Calu3 (cell line): Measurements from ENCODE around the gene HEBP2. TPM values are rescaled to one million over a fixed set of nuclear protein-coding genes. Genes with fewer than 3 reads are reported as not detected.
"Not testable (repeated sequence)": the region's sequence is repeated elsewhere in the genome, so short reads cannot be mapped to it uniquely, and the experiment has no call there.

Experiments used
- BruUV-seq: library from RNA; stranded (reverse); fragments of 400-500 nt; replicated peaks from 2 replicates; lab custom pipeline; 2021; lab: Mats Ljungman, UMichigan
- CTCF ChIA-PET: fragments of 300-600 bp; sonication (Branson Sonifier 250); formaldehyde crosslinking; loops from one replicate; lab custom pipeline; 2022; ENCODE audit warnings: antibody characterized with exemption; lab: Charles Lee
- DNase-seq: peaks from one replicate; pipeline ENCODE4 v3.0.0; 2022
- H3K27ac Mint-ChIP-seq: one replicate; pipeline ENCODE4 v1.8.0; 2022; ENCODE audit warnings: mixed read lengths; ENCODE audit not compliant: unreplicated experiment
- H3K27me3 Mint-ChIP-seq: one replicate; pipeline ENCODE4 v1.8.0; 2022; ENCODE audit warnings: mixed read lengths; ENCODE audit not compliant: unreplicated experiment
- H3K36me3 Mint-ChIP-seq: one replicate; pipeline ENCODE4 v1.8.0; 2022; ENCODE audit warnings: mild to moderate bottlenecking, moderate library complexity, mixed read lengths; ENCODE audit not compliant: insufficient read depth, unreplicated experiment
- H3K4me1 Mint-ChIP-seq: one replicate; pipeline ENCODE4 v1.8.0; 2022; ENCODE audit warnings: mild to moderate bottlenecking, low read depth, mixed read lengths; ENCODE audit not compliant: unreplicated experiment
- H3K4me3 Mint-ChIP-seq: one replicate; pipeline ENCODE4 v1.8.0; 2022; ENCODE audit warnings: mild to moderate bottlenecking, low read depth, moderate library complexity, mixed read lengths; ENCODE audit not compliant: unreplicated experiment
- H3K9me3 Mint-ChIP-seq: one replicate; pipeline ENCODE4 v1.8.0; 2022; ENCODE audit warnings: low read depth, mixed read lengths; ENCODE audit not compliant: unreplicated experiment
- intact Hi-C: fragments of 100-400 bp; cut with micrococcal nuclease; formaldehyde crosslinking; loops from one replicate; pipeline ENCODE4 v1.10.0; 2022; ENCODE audit not compliant: unreplicated experiment
- total RNA-seq: library from RNA; stranded (reverse); gene quantifications from 2 replicates; pipeline ENCODE4 v1.2.3, GENCODE V29; 2022
- TF ChIP-seq, protein P1 (sequence below): fragments of 200-600 bp; IDR thresholded peaks from one replicate; pipeline ENCODE4 v1.8.0; 2022; ENCODE audit warnings: antibody characterized with exemption; ENCODE audit not compliant: unreplicated experiment

The HEBP2 gene
- total RNA-seq, 1 experiment from 2014 or later, result 33.4 TPM

DNA sequence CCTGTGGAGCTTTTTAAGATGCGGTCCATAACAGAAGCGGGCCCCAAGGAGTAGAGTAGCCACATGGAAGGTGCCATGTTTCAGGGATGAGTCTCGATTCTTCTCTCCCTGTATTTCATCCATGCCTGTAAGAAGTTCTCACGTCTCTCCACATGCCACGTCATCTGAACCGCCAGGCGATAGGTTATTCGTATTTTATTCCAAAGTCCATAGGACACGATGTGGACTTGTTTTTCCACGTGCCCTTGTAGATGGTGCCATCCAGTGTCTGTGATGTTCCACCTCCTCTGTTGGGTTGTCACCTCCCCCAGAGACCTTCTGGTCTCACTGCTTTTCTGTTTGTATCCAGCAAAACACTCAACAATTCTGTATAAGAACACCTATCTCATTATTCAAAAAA is 17.6 kb downstream of the HEBP2 start:
- DNase-seq, result no peak
- H3K36me3 Mint-ChIP-seq, result peaks cover 39% of the 10 kb centered on the region
- BruUV-seq, result no TSS peak

DNA sequence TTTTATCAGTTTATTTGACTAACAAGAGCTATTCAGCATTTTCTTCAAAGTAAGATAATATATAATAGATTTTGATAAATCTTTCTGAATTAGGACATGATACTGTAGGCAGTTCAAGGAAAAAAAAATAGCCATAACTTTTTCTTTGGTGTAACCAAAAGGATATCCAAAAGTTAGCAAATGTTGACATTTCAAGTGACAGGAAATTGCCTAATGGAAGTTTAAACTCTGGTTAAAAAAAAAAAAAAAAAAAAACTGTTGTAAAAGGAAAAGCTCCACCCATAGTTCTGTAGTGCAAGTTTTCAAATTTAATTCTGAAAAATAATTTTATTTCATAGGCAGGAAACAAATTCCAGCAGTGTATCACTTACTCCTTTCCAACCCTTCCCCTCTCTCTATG is 18.8 kb downstream of the HEBP2 start:
- no TSS peak for BruUV-seq
- DNase-seq, result no peak
- H3K9me3 Mint-ChIP-seq, result no peaks in the 10 kb centered on the region
- intact Hi-C loops, result loop anchor here (10.0 kb wide), 2 partner anchors 172 to 352 kb away; partner anchors contain the start of gene CCDC28A
- H3K27ac Mint-ChIP-seq, result no peak overlapping the region
- H3K4me1 Mint-ChIP-seq, result no peaks in the 10 kb centered on the region
- no peaks in the 10 kb centered on the region for H3K27me3 Mint-ChIP-seq
- no peak overlapping the region for H3K4me3 Mint-ChIP-seq
- peaks cover 32% of the 10 kb centered on the region for H3K36me3 Mint-ChIP-seq
- CTCF ChIA-PET, result interaction anchor here (0.6 to 0.7 kb wide), 2 partner anchors 307 to 1286 kb away, joined by 3 to 5 read pairs; no protein-coding TSS in a partner anchor
- TF ChIP-seq, protein P1, sequence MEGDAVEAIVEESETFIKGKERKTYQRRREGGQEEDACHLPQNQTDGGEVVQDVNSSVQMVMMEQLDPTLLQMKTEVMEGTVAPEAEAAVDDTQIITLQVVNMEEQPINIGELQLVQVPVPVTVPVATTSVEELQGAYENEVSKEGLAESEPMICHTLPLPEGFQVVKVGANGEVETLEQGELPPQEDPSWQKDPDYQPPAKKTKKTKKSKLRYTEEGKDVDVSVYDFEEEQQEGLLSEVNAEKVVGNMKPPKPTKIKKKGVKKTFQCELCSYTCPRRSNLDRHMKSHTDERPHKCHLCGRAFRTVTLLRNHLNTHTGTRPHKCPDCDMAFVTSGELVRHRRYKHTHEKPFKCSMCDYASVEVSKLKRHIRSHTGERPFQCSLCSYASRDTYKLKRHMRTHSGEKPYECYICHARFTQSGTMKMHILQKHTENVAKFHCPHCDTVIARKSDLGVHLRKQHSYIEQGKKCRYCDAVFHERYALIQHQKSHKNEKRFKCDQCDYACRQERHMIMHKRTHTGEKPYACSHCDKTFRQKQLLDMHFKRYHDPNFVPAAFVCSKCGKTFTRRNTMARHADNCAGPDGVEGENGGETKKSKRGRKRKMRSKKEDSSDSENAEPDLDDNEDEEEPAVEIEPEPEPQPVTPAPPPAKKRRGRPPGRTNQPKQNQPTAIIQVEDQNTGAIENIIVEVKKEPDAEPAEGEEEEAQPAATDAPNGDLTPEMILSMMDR, result no peak

More for the DNA sequence above, 17.6 kb downstream of the HEBP2 start:
- Mint-ChIP-seq H3K27ac (no peak overlapping the region), H3K4me3 (no peak overlapping the region), H3K9me3 (no peaks in the 10 kb centered on the region), H3K4me1 (no peaks in the 10 kb centered on the region), H3K27me3 (no peaks in the 10 kb centered on the region)
- CTCF ChIA-PET, result no interaction called here
- intact Hi-C loops, result loop anchor here (10.0 kb wide), 2 partner anchors 173 to 353 kb away; partner anchors contain the start of gene CCDC28A
- TF ChIP-seq, protein P1, result no peak

DNA sequence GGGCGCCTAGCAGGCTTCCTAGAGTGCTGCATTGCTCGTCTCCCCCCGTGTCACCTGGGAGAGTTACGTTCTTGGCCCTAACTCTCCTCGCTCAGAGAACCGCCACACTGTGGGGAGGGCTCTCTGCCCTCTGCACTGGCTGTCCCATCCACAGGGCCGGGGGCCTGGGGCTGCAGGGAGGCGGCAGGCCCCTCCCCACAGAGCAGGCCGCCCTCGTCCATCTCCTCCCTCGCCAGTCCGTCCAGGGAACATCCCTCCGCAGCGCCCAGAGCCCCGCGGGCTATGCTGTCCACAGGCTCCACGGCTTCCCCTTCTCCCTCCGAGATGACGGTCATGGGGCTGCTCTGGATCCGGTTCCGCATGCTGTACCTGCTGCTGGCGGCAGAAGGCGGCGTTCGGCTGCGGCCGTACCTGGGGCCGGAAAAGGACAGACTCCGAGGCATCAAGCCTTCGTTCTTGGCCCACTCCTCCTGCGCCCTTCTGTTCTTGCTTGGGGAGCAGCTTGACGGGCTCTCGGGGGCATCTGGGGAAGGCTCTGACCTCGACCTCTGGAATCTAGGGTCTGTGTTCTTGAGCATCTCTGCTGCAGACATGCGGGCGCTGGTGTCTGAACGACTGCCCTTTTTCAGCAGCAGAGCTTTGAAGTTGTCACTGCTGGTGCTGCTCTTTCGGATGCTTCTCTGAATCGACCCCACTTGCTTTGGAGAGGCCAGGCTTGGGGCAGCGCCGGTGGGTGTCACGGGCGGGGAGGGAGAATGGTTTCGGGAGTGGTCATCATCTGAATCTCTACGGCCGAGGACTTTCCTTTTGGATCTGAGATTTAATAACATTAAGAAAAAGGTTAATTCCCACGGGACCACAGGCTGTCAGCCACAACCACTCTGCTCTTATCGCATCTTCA is 20.2 kb downstream of the HEBP2 start:
- H3K36me3 Mint-ChIP-seq, result peaks cover 29% of the 10 kb centered on the region
- TF ChIP-seq, protein P1, result no peak
- no peak for DNase-seq
- CTCF ChIA-PET, result no interaction called here
- H3K9me3 Mint-ChIP-seq, result no peaks in the 10 kb centered on the region
- no peak overlapping the region for H3K4me3 Mint-ChIP-seq
- no TSS peak for BruUV-seq
- no peaks in the 10 kb centered on the region for H3K27me3 Mint-ChIP-seq
- intact Hi-C loops, result loop anchor here (10.0 kb wide), 2 partner anchors 171 to 351 kb away; partner anchors contain the start of gene CCDC28A
- H3K4me1 Mint-ChIP-seq, result no peaks in the 10 kb centered on the region
- H3K27ac Mint-ChIP-seq, result no peak overlapping the region

DNA sequence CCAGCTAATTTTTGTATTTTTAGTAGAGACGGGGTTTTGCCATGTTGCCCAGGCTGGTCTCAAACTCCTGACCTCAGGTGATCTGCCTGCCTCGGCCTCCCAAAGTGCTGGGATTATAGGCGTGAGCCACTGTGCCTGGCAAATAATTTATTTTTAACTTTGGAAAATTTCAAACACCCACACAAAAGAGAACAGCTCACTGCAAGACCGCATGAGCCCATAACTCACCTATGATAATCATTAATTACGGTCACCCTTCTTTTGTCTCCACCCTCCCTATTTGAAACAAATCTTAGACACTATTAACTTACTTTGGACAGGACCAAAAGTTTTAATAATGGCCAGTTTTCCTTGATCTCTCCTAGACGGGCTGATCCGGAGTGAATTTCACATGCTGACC is 21.2 kb downstream of the HEBP2 start:
- H3K27me3 Mint-ChIP-seq, DNase-seq, H3K4me3 Mint-ChIP-seq, H3K4me1 Mint-ChIP-seq, H3K9me3 Mint-ChIP-seq, BruUV-seq, H3K27ac Mint-ChIP-seq, CTCF ChIA-PET: not testable (repeated sequence)
- H3K36me3 Mint-ChIP-seq, result peaks cover 29% of the 10 kb centered on the region
- intact Hi-C loops, result loop anchor here (10.0 kb wide), 2 partner anchors 170 to 350 kb away; partner anchors contain the start of gene CCDC28A
